Fibroblast of skin of back (primary cell): Measurements from ENCODE around the gene KCTD5.

ENCODE experiments used
- DNase-seq: peaks from one replicate; pipeline ENCODE4 v3.0.0-alpha.2; 2013

KCTD5 gene

GRCh38 chr16:2697401-2697948 is 15.2 kb downstream of the KCTD5 start:
- DNase-seq: no peak

GRCh38 chr16:2698103-2698870 is 16.0 kb downstream of the KCTD5 start:
- DNase-seq: no peak

- DNase-seq: no peak
These were observed 16.8 kb downstream of the KCTD5 start for GRCh38 chr16:2698965-2699750.

GRCh38 chr16:2699791-2700600 is 17.7 kb downstream of the KCTD5 start:
- no peak for DNase-seq

GRCh38 chr16:2700786-2701185 is 18.5 kb downstream of the KCTD5 start:
- DNase-seq: no peak

GRCh38 chr16:2701272-2701671 is 18.9 kb downstream of the KCTD5 start:
- DNase-seq: no peak

GRCh38 chr16:2701713-2702437 is 19.6 kb downstream of the KCTD5 start:
- DNase-seq: no peak

- DNase-seq: no peak
These were observed 20.1 kb downstream of the KCTD5 start for GRCh38 chr16:2702438-2702825.

- DNase-seq: no peak
These were observed 20.8 kb downstream of the KCTD5 start for GRCh38 chr16:2702871-2703745.

GRCh38 chr16:2704166-2704982 is 22.1 kb downstream of the KCTD5 start:
- DNase-seq: no peak

GRCh38 chr16:2704983-2705275 is 22.6 kb downstream of the KCTD5 start:
- no peak for DNase-seq

- DNase-seq: no peak
These were observed 23.0 kb downstream of the KCTD5 start for GRCh38 chr16:2705351-2705750.

- no peak for DNase-seq
These were observed 23.8 kb downstream of the KCTD5 start for GRCh38 chr16:2706085-2706484.

GRCh38 chr16:2706611-2707311 is 24.4 kb downstream of the KCTD5 start:
- no peak for DNase-seq

GRCh38 chr16:2707368-2708289 is 25.3 kb downstream of the KCTD5 start:
- no peak for DNase-seq

GRCh38 chr16:2708290-2708639 is 25.9 kb downstream of the KCTD5 start:
- no peak for DNase-seq

- no peak for DNase-seq
These were observed 26.7 kb downstream of the KCTD5 start for GRCh38 chr16:2708955-2709587.

- no peak for DNase-seq
These were observed 27.3 kb downstream of the KCTD5 start for GRCh38 chr16:2709588-2709984.
